Stomach (tissue), 9 donors: ENCODE measurements around the gene DCP1B. TPM values are rescaled to one million over a fixed set of nuclear protein-coding genes. Genes with fewer than 3 reads are reported as not detected.
A peak's percentile ranks its signal among the peaks of the same experiment; 100 is the strongest.

Source experiments
- DNase-seq, 2 donors: peaks; one replicate each; pipeline versions ENCODE4 v3.0.0 to v3.0.0-alpha.2; 2013 to 2019
- H3K27ac ChIP-seq, 5 donors: fragments of 200-600 bp in 4 of 5; sonication (generic) in 4 of 5; one replicate each; pipeline ENCODE4 v1.5.1; 2013 to 2019; ENCODE audit warnings: mild to moderate bottlenecking in 1 of 5, moderate library complexity in 1 of 5
- H3K27me3 ChIP-seq, 3 donors: fragments of 200-600 bp; sonication (generic); one replicate each; pipeline ENCODE4 v1.5.1; 2017 to 2019; ENCODE audit warnings: mixed run types in 1 of 3
- H3K36me3 ChIP-seq, 4 donors: fragments of 200-600 bp; sonication (generic); 1 replicate in 3 of 4; 2 replicates in 1 of 4; pipeline ENCODE4 v1.5.1; 2016 to 2019
- H3K4me1 ChIP-seq, 4 donors: fragments of 200-600 bp; sonication (generic); one replicate each; pipeline ENCODE4 v1.5.1; 2016 to 2019
- H3K4me3 ChIP-seq, 4 donors: fragments of 200-600 bp; sonication (generic) in 3 of 4; one replicate each; pipeline ENCODE4 v1.5.1; 2016 to 2019; ENCODE audit warnings: mild to moderate bottlenecking in 1 of 4
- H3K9me3 ChIP-seq, 4 donors: fragments of 200-600 bp; sonication (generic); one replicate each; pipeline ENCODE4 v1.5.1; 2016 to 2019
- EP300 ChIP-seq: sonication (generic); formaldehyde crosslinking; IDR thresholded peaks from one replicate; pipeline ENCODE4 v1.6.1; 2017; ENCODE audit warnings: antibody characterized with exemption
- POLR2A ChIP-seq, 4 donors: fragments of 450-650 bp; IDR thresholded peaks; one replicate each; pipeline ENCODE4 v1.6.1; 2016; ENCODE audit warnings: antibody characterized with exemption in 4 of 4, control low read depth in 2 of 4, mild to moderate bottlenecking in 1 of 4, moderate library complexity in 1 of 4
- POLR2AphosphoS5 ChIP-seq, 3 donors: sonication (generic); formaldehyde crosslinking; IDR thresholded peaks; one replicate each; pipeline ENCODE4 v1.6.1; 2016; ENCODE audit warnings: antibody characterized with exemption in 3 of 3
- WGBS, 5 donors: extraction: QIAGEN DNeasy Blood & Tissue Kit in 3 of 5; methylation state at CpG; one replicate each; pipeline versions ENCODE4 v1.1.5 to v1.1.7; 2013 to 2018; 5-methylcytosine and 5-hydroxymethylcytosine counted together
- intact Hi-C: fragments of 100-400 bp; cut with DNase I; formaldehyde crosslinking; loops from one replicate; pipeline ENCODE4 v1.15.1; 2023; ENCODE audit warnings: low total_unique reads
- polyA plus RNA-seq, 3 donors: library from polyadenylated mRNA; stranded (reverse); fragments of 200-250 nt; gene quantifications; one replicate each; pipeline ENCODE4 v1.2.3, GENCODE V29; 2013
- total RNA-seq, 5 donors: library from RNA; depleted of rRNA; stranded (reverse); fragments of >200 nt; gene quantifications; one replicate each; pipeline versions ENCODE4 v1.1.0 to v1.2.3, GENCODE V29; 2014 to 2016
- TF ChIP-seq, protein P1 (sequence below), 7 experiments: fragments of 450-650 bp in 4 of 7; fragments of 200-600 bp in 3 of 7; sonication (generic) in 3 of 7; IDR thresholded peaks; one replicate each; pipeline ENCODE4 v1.5.1; 2016 to 2019; ENCODE audit warnings: antibody characterized with exemption in 7 of 7, control low read depth in 2 of 7, mild to moderate bottlenecking in 1 of 7
- donor health status: healthy with polysubstance abuse.
- donor health status: Bipolar disorder and iron deficiency.
- donor health status: healthy.

The DCP1B gene
- total and polyA plus RNA-seq, 8 donors = 5.8 to 43.2 (median 16.0) TPM; not detected in 1

DNA sequence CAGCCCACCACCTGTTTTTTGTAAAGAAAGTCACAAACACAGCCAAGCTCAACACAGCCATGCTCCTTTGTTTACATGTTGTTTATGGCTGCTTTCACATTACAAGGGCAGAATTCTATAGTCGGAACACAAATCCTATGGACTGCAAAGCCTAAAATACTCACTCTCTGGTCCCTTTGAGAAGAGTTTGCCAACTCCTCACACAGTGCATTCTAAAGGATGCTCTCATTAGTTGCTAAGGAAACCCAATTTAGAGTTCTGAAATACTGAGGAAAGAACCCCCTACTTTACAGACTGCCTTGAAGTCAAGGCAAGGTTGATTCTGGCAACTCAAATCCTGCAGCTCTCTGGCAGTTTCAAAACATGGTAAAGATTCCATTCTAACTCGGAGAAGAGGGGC is 38.3 kb downstream of the DCP1B start:
- no peak overlapping the region for H3K4me3 ChIP-seq
- 82 to 94% (median 89%) methylated on average over 2 of the region's 2 CpGs for WGBS, 5 donors
- peaks cover 0 to 7% (median 0%) of the 10 kb centered on the region in 4 donors for H3K4me1 ChIP-seq
- H3K9me3 ChIP-seq = no peaks in the 10 kb centered on the region
- H3K27me3 ChIP-seq = no peaks in the 10 kb centered on the region
- DNase-seq = no peak
- TF ChIP-seq EP300 = no peak
- TF ChIP-seq, protein P1, sequence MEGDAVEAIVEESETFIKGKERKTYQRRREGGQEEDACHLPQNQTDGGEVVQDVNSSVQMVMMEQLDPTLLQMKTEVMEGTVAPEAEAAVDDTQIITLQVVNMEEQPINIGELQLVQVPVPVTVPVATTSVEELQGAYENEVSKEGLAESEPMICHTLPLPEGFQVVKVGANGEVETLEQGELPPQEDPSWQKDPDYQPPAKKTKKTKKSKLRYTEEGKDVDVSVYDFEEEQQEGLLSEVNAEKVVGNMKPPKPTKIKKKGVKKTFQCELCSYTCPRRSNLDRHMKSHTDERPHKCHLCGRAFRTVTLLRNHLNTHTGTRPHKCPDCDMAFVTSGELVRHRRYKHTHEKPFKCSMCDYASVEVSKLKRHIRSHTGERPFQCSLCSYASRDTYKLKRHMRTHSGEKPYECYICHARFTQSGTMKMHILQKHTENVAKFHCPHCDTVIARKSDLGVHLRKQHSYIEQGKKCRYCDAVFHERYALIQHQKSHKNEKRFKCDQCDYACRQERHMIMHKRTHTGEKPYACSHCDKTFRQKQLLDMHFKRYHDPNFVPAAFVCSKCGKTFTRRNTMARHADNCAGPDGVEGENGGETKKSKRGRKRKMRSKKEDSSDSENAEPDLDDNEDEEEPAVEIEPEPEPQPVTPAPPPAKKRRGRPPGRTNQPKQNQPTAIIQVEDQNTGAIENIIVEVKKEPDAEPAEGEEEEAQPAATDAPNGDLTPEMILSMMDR (IDR thresholded peaks at IDR 0.05) = no peak
- no peak for TF ChIP-seq POLR2AphosphoS5 (IDR thresholded peaks at IDR 0.05)
- TF ChIP-seq POLR2A (IDR thresholded peaks at IDR 0.05) = no peak
- peak overlapping the region in 2 of 5 donors; percentile 38 to 87 for H3K27ac ChIP-seq
- intact Hi-C loops = no loop called here
- H3K36me3 ChIP-seq = peaks cover 8 to 61% (median 44%) of the 10 kb centered on the region in 4 donors

- Histone ChIP-seq H3K9me3 (no peaks in the 10 kb centered on the region), H3K36me3 (peaks cover 9 to 72% (median 58%) of the 10 kb centered on the region in 4 donors), H3K4me1 (peaks cover 0 to 9% (median 0%) of the 10 kb centered on the region in 4 donors), H3K27ac (peak overlapping the region in 3 of 5 donors; percentile 13 to 74 (median 35)), H3K27me3 (no peaks in the 10 kb centered on the region), H3K4me3 (no peak overlapping the region)
- WGBS, 5 donors = 88 to 95% (median 90%) methylated on average over 5 of the region's 5 CpGs
- TF ChIP-seq POLR2A (IDR thresholded peaks at IDR 0.05) = no peak
- no peak for TF ChIP-seq POLR2AphosphoS5 (IDR thresholded peaks at IDR 0.05)
- no peak for TF ChIP-seq EP300
- TF ChIP-seq, protein P1 (IDR thresholded peaks at IDR 0.05) = no peak
- intact Hi-C loops = no loop called here
- no peak for DNase-seq
These were observed 41.9 kb downstream of the DCP1B start for GRCh38 chr12:1962051-1963020.

DNA sequence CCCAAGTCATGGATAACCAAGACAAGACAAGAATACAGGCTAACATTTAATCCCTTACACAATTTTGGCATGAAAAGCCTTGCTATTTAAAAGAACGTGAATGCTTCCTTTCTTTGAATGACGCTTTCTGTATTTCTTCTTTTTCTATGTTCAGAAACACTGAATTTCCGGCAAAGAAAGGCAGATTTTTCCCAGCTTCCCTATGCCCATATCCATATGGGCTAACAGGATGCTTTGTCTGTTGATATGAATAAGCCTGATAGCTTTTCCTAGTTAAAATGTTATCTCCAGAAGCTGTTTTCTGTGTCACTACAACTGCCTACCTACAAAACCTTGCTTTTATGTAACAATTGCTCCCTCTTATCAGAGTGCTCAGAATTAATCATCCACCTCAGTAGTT is 47.5 kb downstream of the DCP1B start:
- TF ChIP-seq, protein P1 (IDR thresholded peaks at IDR 0.05) = no peak
- no peak for TF ChIP-seq POLR2A (IDR thresholded peaks at IDR 0.05)
- TF ChIP-seq POLR2AphosphoS5 (IDR thresholded peaks at IDR 0.05) = no peak
- no peak for TF ChIP-seq EP300
- Histone ChIP-seq H3K9me3 (no peaks in the 10 kb centered on the region), H3K4me3 (no peak overlapping the region), H3K27ac (no peak overlapping the region), H3K4me1 (peaks cover 0 to 4% (median 2%) of the 10 kb centered on the region in 4 donors), H3K27me3 (no peaks in the 10 kb centered on the region), H3K36me3 (peaks cover 36 to 61% (median 50%) of the 10 kb centered on the region in 4 donors)
- intact Hi-C loops = no loop called here
- WGBS, 5 donors = 75 to 83% (median 80%) methylated on average over 3 of the region's 3 CpGs
- no peak for DNase-seq

- TF ChIP-seq POLR2AphosphoS5 (IDR thresholded peaks at IDR 0.05) (peak in 2 of 3 donors; percentile 29 to 36), POLR2A (IDR thresholded peaks at IDR 0.05) (no peak), EP300 (no peak)
- TF ChIP-seq, protein P1 (IDR thresholded peaks at IDR 0.05) = no peak
- Histone ChIP-seq H3K27me3 (no peaks in the 10 kb centered on the region), H3K36me3 (peaks cover 59 to 97% (median 95%) of the 10 kb centered on the region in 4 donors), H3K4me3 (no peak overlapping the region), H3K4me1 (peaks cover 7 to 35% (median 17%) of the 10 kb centered on the region in 4 donors), H3K9me3 (no peaks in the 10 kb centered on the region), H3K27ac (peak overlapping the region in 4 of 5 donors; percentile 34 to 79 (median 60))
- 64 to 82% (median 77%) methylated on average over 15 of the region's 15 CpGs for WGBS, 5 donors
- DNase-seq = peak in 1 of 2 donors; percentile 66
- intact Hi-C loops = no loop called here
These were observed 54.3 kb downstream of the DCP1B start for GRCh38 chr12:1949771-1950470.
